Testis (tissue), 2 donors: ENCODE results near the gene CELA2A.

Experiments used
- POLR2A ChIP-seq: fragments of 450-650 bp; IDR thresholded peaks from one replicate; pipeline ENCODE4 v1.6.1; 2017; ENCODE audit warnings: antibody characterized with exemption, mild to moderate bottlenecking, moderate library complexity
- TF ChIP-seq, protein P1 (sequence below), 3 experiments: fragments of 450-650 bp in 2 of 3; fragments of 200-600 bp in 1 of 3; sonication (generic) in 1 of 3; IDR thresholded peaks; one replicate each; pipeline ENCODE4 v1.5.1; 2016 to 2019; ENCODE audit warnings: antibody characterized with exemption in 3 of 3, mild to moderate bottlenecking in 2 of 3, moderate library complexity in 1 of 3

GRCh38 chr1:15483971-15484370 lies 27.4 kb downstream of the CELA2A start:
- no peak for TF ChIP-seq POLR2A
- TF ChIP-seq, protein P1, sequence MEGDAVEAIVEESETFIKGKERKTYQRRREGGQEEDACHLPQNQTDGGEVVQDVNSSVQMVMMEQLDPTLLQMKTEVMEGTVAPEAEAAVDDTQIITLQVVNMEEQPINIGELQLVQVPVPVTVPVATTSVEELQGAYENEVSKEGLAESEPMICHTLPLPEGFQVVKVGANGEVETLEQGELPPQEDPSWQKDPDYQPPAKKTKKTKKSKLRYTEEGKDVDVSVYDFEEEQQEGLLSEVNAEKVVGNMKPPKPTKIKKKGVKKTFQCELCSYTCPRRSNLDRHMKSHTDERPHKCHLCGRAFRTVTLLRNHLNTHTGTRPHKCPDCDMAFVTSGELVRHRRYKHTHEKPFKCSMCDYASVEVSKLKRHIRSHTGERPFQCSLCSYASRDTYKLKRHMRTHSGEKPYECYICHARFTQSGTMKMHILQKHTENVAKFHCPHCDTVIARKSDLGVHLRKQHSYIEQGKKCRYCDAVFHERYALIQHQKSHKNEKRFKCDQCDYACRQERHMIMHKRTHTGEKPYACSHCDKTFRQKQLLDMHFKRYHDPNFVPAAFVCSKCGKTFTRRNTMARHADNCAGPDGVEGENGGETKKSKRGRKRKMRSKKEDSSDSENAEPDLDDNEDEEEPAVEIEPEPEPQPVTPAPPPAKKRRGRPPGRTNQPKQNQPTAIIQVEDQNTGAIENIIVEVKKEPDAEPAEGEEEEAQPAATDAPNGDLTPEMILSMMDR (IDR thresholded peaks at IDR 0.05) = no peak
